Measurements from ENCODE around the gene KCTD16.

The KCTD16 gene

DNA sequence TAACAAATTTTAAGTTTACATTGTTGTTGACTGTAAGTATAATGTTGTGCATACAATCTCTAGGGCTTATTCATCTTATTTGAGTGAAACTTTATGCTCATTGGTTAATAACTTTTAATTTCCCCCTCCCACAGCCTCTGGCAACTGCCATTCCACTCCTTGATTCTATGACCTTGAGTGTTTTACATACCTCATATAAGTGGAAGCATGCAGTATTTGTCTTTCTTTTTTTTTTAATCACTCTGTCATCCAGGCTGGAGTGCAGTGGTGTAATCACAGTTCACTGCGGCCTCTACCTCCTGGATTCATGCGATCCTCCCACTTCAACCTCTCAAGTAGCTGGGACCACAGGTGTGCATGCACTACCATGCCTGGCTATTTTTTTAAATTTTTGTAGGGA is 83.9 kb downstream of the KCTD16 start:
- no peak for DNase-seq (ENCODE audit: extremely low read depth, low read depth)
- TF ChIP-seq CTCF (IDR thresholded peaks at IDR 0.05; ENCODE audit: low read depth, low read length), result no peak

GRCh38 chr5:144260121-144260520 is 89.4 kb downstream of the KCTD16 start:
- no peak for DNase-seq (ENCODE audit: extremely low read depth, low read depth)
- no peak for TF ChIP-seq CTCF (IDR thresholded peaks at IDR 0.05; ENCODE audit: low read depth, low read length)

DNA sequence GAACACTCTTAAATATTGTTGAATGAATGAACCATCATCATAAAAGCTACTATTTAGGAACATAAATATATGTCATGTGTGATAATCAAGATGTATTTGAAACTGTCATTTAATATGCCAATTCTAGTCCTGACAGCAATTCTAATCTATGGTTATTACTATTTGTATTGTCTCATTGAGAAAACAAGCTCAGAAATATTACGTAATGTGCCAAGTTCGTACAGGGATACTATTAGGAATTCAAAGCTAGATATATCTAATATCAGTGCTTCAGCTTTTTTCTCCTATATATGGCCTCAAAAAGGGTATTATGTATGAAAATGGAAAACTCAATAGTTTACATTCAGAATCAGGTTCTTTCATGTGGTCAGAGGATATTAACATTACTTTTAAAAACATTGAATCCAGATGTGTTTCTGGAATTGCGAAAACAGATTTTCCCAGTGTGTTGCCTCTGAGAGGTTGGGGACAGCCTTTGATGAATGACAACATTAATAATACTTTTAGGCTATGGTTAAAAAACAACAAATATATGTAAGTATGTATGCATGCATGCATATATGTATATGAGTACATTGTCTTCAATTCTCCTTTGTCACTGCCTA is 95.1 kb downstream of the KCTD16 start:
- no peak for TF ChIP-seq CTCF (IDR thresholded peaks at IDR 0.05; ENCODE audit: low read depth, low read length)
- DNase-seq (ENCODE audit: extremely low read depth, low read depth), result no peak

GRCh38 chr5:144267961-144268513 is 97.4 kb downstream of the KCTD16 start:
- no peak for DNase-seq (ENCODE audit: extremely low read depth, low read depth)
- no peak for TF ChIP-seq CTCF (IDR thresholded peaks at IDR 0.05; ENCODE audit: low read depth, low read length)

GRCh38 chr5:144273232-144274027 is 102.8 kb downstream of the KCTD16 start:
- DNase-seq (ENCODE audit: extremely low read depth, low read depth), result no peak
- no peak for TF ChIP-seq CTCF (IDR thresholded peaks at IDR 0.05; ENCODE audit: low read depth, low read length)

GRCh38 chr5:144275329-144275728 is 104.7 kb downstream of the KCTD16 start:
- no peak for DNase-seq (ENCODE audit: extremely low read depth, low read depth)

More at GRCh38 chr5:144275329-144275728, 104.7 kb downstream of the KCTD16 start:
- no peak for TF ChIP-seq CTCF (IDR thresholded peaks at IDR 0.05; ENCODE audit: low read depth, low read length)

All from AG09319 (cell line).